ENCODE data around the gene TEX2.

The TEX2 gene

DNA sequence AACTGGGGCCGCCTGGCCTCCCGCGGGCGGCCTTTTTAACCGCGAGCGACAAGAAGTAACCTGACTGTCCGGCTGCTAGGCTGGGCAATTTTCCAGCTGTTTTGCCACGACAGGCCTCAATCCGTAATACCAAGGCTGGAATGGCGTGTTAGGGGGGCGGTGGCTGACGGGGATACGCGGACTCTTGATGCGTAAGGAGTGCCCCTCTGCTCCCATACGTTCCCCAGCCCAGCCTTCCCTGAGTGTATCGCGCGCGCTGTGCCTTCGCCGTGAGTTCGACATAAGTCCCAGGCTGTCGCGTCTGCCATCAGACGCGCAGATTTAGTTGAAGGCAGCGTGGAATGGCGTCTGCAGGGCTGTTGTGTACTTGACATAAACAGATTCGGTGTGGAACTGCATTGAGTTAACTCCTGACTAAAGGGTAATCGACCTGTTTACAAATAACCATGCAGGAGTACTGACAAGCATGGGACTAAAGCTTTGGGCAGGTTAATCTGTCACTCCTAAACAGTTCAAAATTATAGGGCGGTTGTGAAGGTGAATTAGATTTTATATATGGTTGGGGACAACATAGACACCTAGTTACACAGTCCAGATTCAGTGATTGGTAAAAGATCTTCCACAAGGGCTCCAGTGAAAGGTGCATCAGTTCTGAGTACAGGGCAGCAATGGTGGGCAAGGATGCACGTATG lies 116.5 kb downstream of the TEX2 start:
- Histone ChIP-seq H3K79me2 (no peaks in the 10 kb centered on the region), H2AFZ (peak overlapping the region; percentile 83), H3K27me3 (ENCODE audit: control insufficient read depth, insufficient read depth, low read length) (no peaks in the 10 kb centered on the region), H3K27ac (peak overlapping the region; percentile 98), H3K9me3 (ENCODE audit: control insufficient read depth, low read length) (no peaks in the 10 kb centered on the region), H3K4me1 (peaks cover 20% of the 10 kb centered on the region), H3K4me3 (ENCODE audit: low read depth, low read length) (peak overlapping the region; percentile 84), H3K4me2 (ENCODE audit: low read length) (peak overlapping the region; percentile 87), H3K36me3 (ENCODE audit: control insufficient read depth, insufficient read depth, low read length) (no peaks in the 10 kb centered on the region), H3K9ac (peak overlapping the region; percentile 97)
- TF ChIP-seq, protein P1, sequence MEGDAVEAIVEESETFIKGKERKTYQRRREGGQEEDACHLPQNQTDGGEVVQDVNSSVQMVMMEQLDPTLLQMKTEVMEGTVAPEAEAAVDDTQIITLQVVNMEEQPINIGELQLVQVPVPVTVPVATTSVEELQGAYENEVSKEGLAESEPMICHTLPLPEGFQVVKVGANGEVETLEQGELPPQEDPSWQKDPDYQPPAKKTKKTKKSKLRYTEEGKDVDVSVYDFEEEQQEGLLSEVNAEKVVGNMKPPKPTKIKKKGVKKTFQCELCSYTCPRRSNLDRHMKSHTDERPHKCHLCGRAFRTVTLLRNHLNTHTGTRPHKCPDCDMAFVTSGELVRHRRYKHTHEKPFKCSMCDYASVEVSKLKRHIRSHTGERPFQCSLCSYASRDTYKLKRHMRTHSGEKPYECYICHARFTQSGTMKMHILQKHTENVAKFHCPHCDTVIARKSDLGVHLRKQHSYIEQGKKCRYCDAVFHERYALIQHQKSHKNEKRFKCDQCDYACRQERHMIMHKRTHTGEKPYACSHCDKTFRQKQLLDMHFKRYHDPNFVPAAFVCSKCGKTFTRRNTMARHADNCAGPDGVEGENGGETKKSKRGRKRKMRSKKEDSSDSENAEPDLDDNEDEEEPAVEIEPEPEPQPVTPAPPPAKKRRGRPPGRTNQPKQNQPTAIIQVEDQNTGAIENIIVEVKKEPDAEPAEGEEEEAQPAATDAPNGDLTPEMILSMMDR (IDR thresholded peaks at IDR 0.05): no peak

DNA sequence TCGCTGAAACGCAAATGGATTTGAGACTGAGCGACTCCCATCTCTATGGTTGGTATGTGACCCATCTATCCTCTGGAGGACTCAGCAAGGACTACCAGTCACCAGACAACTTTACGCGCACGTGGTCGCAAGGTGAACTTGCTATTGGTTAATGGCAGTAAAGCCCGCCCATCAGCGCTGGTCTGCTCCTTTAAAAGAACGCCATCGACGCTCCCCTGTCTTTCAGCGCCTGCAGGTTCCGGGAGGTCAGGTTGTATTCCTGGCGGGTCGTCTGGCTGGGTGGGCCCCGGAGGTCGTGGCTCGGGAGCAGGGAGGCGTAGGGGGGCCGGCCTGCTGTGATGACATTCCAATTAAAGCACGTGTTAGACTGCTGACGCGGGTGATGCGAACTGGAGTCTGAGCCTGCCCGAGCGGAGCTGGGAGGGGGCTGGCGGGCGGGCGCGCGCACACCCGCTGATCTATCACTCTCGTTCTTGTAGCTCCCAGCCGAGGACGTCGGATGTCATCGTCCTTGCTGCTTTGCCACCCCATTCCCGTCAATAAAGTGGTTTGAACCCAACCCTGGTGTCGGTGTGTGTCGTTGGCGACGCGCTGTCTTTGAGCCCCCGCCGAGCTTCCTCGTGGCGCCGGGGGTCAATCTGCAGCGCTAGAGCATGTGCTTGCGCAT lies 117.2 kb downstream of the TEX2 start:
- H3K79me2 ChIP-seq: no peaks in the 10 kb centered on the region
- H3K4me1 ChIP-seq: peaks cover 20% of the 10 kb centered on the region
- no peaks in the 10 kb centered on the region for H3K27me3 ChIP-seq (ENCODE audit: control insufficient read depth, insufficient read depth, low read length)
- TF ChIP-seq, protein P1 (IDR thresholded peaks at IDR 0.05): no peak
- H3K4me2 ChIP-seq (ENCODE audit: low read length): peak overlapping the region; percentile 92
- peak overlapping the region; percentile 98 for H3K27ac ChIP-seq
- peak overlapping the region; percentile 83 for H2AFZ ChIP-seq
- H3K36me3 ChIP-seq (ENCODE audit: control insufficient read depth, insufficient read depth, low read length): no peaks in the 10 kb centered on the region
- no peaks in the 10 kb centered on the region for H3K9me3 ChIP-seq (ENCODE audit: control insufficient read depth, low read length)
- peak overlapping the region; percentile 97 for H3K9ac ChIP-seq
- H3K4me3 ChIP-seq (ENCODE audit: low read depth, low read length): peak overlapping the region; percentile 84

DNA sequence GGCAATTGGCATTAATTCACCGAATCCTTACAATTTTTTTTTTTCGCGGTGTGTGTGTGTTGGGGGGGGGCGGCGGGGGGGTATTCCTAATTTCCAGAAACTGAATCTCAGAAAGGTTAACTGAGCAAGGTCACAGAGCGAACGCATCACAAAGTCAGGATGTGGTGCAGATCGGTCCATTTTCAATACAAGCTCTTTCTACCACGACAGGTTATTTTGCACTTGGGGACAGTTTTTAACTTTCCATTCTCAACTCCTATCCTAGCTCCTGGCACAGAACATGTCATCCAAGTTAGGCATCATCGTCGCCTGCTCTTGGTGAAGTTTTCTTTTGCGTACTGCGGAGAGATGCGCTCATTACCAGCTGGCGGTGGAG lies 117.7 kb downstream of the TEX2 start:
- Histone ChIP-seq H3K4me2 (ENCODE audit: low read length) (peak overlapping the region; percentile 92), H3K9ac (no peak overlapping the region), H2AFZ (peak overlapping the region; percentile 83), H3K4me1 (peaks cover 20% of the 10 kb centered on the region), H3K27ac (peak overlapping the region; percentile 98), H3K4me3 (ENCODE audit: low read depth, low read length) (peak overlapping the region; percentile 84), H3K79me2 (no peaks in the 10 kb centered on the region), H3K9me3 (ENCODE audit: control insufficient read depth, low read length) (no peaks in the 10 kb centered on the region), H3K27me3 (ENCODE audit: control insufficient read depth, insufficient read depth, low read length) (no peaks in the 10 kb centered on the region), H3K36me3 (ENCODE audit: control insufficient read depth, insufficient read depth, low read length) (no peaks in the 10 kb centered on the region)
- TF ChIP-seq, protein P1 (IDR thresholded peaks at IDR 0.05): no peak

DNA sequence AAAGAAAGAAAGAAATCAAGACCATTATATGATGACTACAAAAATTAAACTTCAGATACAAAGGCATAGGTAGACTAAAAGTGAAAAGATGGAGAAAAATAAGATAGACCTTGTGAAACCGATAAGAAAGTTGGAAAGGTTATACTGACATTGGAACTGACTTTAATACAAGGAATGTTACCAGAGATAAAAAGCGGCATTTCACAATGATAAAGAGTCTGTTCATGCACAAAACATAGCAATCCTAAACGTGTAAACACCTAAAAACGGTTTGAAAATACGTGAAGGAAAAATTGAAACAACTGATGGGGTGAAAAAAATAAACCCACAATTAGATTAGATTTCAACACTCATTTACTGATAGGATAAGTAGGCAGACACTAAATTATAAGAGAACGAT lies 123.5 kb downstream of the TEX2 start:
- Histone ChIP-seq H2AFZ (no peak overlapping the region), H3K4me2 (ENCODE audit: low read length) (no peak overlapping the region), H3K36me3 (ENCODE audit: control insufficient read depth, insufficient read depth, low read length) (no peaks in the 10 kb centered on the region), H3K4me3 (ENCODE audit: low read depth, low read length) (no peak overlapping the region), H3K79me2 (no peaks in the 10 kb centered on the region), H3K27me3 (ENCODE audit: control insufficient read depth, insufficient read depth, low read length) (no peaks in the 10 kb centered on the region), H3K27ac (no peak overlapping the region), H3K9ac (no peak overlapping the region), H3K9me3 (ENCODE audit: control insufficient read depth, low read length) (no peaks in the 10 kb centered on the region), H3K4me1 (no peaks in the 10 kb centered on the region)
- TF ChIP-seq, protein P1 (IDR thresholded peaks at IDR 0.05): no peak
